Parathyroid adenoma (tissue), 2 donors: Measurements from ENCODE around the gene DIMT1.

Experiments
- H2AFZ ChIP-seq: fragments of 300-600 bp; sonication (generic); one replicate; pipeline ENCODE4 v1.7.0; 2017; ENCODE audit warnings: antibody characterized with exemption, mild to moderate bottlenecking
- H3K27ac ChIP-seq: fragments of 300-600 bp; sonication (generic); one replicate; pipeline ENCODE4 v1.7.0; 2017
- H3K27me3 ChIP-seq: fragments of 300-600 bp; sonication (generic); one replicate; pipeline ENCODE4 v1.7.0; 2017; ENCODE audit warnings: low read length; ENCODE audit not compliant: control insufficient read depth, insufficient read depth
- H3K36me3 ChIP-seq: fragments of 300-600 bp; sonication (generic); one replicate; pipeline ENCODE4 v1.7.0; 2017; ENCODE audit warnings: low read length; ENCODE audit not compliant: control insufficient read depth, insufficient read depth
- H3K4me1 ChIP-seq: fragments of 300-600 bp; sonication (generic); one replicate; pipeline ENCODE4 v1.7.0; 2017; ENCODE audit warnings: control low read depth
- H3K4me2 ChIP-seq: fragments of 300-600 bp; sonication (generic); one replicate; pipeline ENCODE4 v1.7.0; 2017; ENCODE audit warnings: low read length
- H3K4me3 ChIP-seq: fragments of 300-600 bp; sonication (generic); one replicate; pipeline ENCODE4 v1.7.0; 2017; ENCODE audit warnings: low read depth, low read length
- H3K79me2 ChIP-seq: fragments of 300-600 bp; sonication (generic); one replicate; pipeline ENCODE4 v1.7.0; 2017; ENCODE audit warnings: control low read depth
- H3K9ac ChIP-seq: fragments of 300-600 bp; sonication (generic); one replicate; pipeline ENCODE4 v1.7.0; 2017; ENCODE audit warnings: mild to moderate bottlenecking
- H3K9me3 ChIP-seq: fragments of 300-600 bp; sonication (generic); one replicate; pipeline ENCODE4 v1.7.0; 2017; ENCODE audit warnings: low read length; ENCODE audit not compliant: control insufficient read depth
- TF ChIP-seq, protein P1 (sequence below): fragments of 300-600 bp; sonication (generic); IDR thresholded peaks from one replicate; pipeline ENCODE4 v1.7.0; 2017; ENCODE audit warnings: antibody characterized with exemption, mild to moderate bottlenecking
- donor health status: primary hyperparathyroidism.

Gene DIMT1

GRCh38 chr5:62346748-62347147 is 57.0 kb downstream of the DIMT1 start:
- TF ChIP-seq, protein P1, sequence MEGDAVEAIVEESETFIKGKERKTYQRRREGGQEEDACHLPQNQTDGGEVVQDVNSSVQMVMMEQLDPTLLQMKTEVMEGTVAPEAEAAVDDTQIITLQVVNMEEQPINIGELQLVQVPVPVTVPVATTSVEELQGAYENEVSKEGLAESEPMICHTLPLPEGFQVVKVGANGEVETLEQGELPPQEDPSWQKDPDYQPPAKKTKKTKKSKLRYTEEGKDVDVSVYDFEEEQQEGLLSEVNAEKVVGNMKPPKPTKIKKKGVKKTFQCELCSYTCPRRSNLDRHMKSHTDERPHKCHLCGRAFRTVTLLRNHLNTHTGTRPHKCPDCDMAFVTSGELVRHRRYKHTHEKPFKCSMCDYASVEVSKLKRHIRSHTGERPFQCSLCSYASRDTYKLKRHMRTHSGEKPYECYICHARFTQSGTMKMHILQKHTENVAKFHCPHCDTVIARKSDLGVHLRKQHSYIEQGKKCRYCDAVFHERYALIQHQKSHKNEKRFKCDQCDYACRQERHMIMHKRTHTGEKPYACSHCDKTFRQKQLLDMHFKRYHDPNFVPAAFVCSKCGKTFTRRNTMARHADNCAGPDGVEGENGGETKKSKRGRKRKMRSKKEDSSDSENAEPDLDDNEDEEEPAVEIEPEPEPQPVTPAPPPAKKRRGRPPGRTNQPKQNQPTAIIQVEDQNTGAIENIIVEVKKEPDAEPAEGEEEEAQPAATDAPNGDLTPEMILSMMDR: no peak

GRCh38 chr5:62343428-62343827 is 60.3 kb downstream of the DIMT1 start:
- Histone ChIP-seq H3K9me3 (no peaks in the 10 kb centered on the region), H3K4me3 (no peak overlapping the region), H3K4me1 (no peaks in the 10 kb centered on the region), H3K4me2 (no peak overlapping the region), H3K79me2 (peaks cover 23% of the 10 kb centered on the region), H3K9ac (no peak overlapping the region), H2AFZ (no peak overlapping the region), H3K36me3 (no peaks in the 10 kb centered on the region), H3K27ac (no peak overlapping the region), H3K27me3 (no peaks in the 10 kb centered on the region)
- TF ChIP-seq, protein P1: no peak

More at GRCh38 chr5:62346748-62347147, 57.0 kb downstream of the DIMT1 start:
- Histone ChIP-seq H3K4me1 (no peaks in the 10 kb centered on the region), H3K36me3 (no peaks in the 10 kb centered on the region), H3K79me2 (peaks cover 14% of the 10 kb centered on the region), H3K27me3 (no peaks in the 10 kb centered on the region), H3K27ac (no peak overlapping the region), H3K4me2 (no peak overlapping the region), H3K4me3 (no peak overlapping the region), H3K9me3 (no peaks in the 10 kb centered on the region), H2AFZ (no peak overlapping the region), H3K9ac (no peak overlapping the region)

DNA sequence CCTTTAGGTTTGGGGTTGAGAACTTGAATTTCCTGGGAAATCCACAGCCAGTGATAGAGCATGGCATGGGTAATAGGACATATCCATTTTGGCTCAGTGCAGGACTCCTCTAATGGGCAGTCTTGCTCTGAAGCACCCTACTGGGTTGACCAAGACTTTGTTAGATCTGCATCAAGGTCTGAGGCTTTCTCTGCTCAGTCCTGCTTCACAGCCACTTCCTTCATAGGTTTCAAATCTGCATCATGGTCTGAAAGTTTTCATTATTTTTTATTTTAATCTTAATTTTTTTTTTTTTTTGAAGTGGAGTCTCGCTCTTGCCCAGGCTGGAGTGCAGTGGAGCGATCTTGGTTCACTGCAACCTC is 61.2 kb downstream of the DIMT1 start:
- Histone ChIP-seq H3K27me3 (no peaks in the 10 kb centered on the region), H3K4me2 (no peak overlapping the region), H3K4me1 (no peaks in the 10 kb centered on the region), H2AFZ (no peak overlapping the region), H3K36me3 (no peaks in the 10 kb centered on the region), H3K79me2 (peaks cover 23% of the 10 kb centered on the region), H3K9me3 (no peaks in the 10 kb centered on the region), H3K9ac (no peak overlapping the region), H3K27ac (no peak overlapping the region), H3K4me3 (no peak overlapping the region)
- TF ChIP-seq, protein P1: no peak

- Histone ChIP-seq H3K4me2 (no peak overlapping the region), H3K4me1 (no peaks in the 10 kb centered on the region), H3K9me3 (no peaks in the 10 kb centered on the region), H3K9ac (no peak overlapping the region), H3K4me3 (no peak overlapping the region), H3K27ac (no peak overlapping the region), H3K27me3 (no peaks in the 10 kb centered on the region), H3K36me3 (no peaks in the 10 kb centered on the region), H2AFZ (no peak overlapping the region), H3K79me2 (peaks cover 23% of the 10 kb centered on the region)
- TF ChIP-seq, protein P1: no peak
Observed at GRCh38 chr5:62341783-62342475, 61.8 kb downstream of the DIMT1 start.

GRCh38 chr5:62340979-62341378 is 62.7 kb downstream of the DIMT1 start:
- Histone ChIP-seq H3K4me3 (no peak overlapping the region), H3K4me1 (no peaks in the 10 kb centered on the region), H3K27me3 (no peaks in the 10 kb centered on the region), H3K79me2 (peaks cover 25% of the 10 kb centered on the region), H3K9ac (no peak overlapping the region), H3K9me3 (no peaks in the 10 kb centered on the region), H3K4me2 (no peak overlapping the region), H3K36me3 (no peaks in the 10 kb centered on the region), H3K27ac (no peak overlapping the region), H2AFZ (no peak overlapping the region)
- TF ChIP-seq, protein P1: no peak
